AG04450 (cell line): Measurements from ENCODE around the gene FAM83F. TPM values are rescaled to one million over a fixed set of nuclear protein-coding genes. Genes with fewer than 3 reads are reported as not detected.

Source experiments
- CTCF ChIA-PET: fragments of 300-600, 350-600 bp; formaldehyde crosslinking; extraction: SDS; loops from one replicate; lab custom pipeline; 2022; ENCODE audit warnings: antibody characterized with exemption, inconsistent platforms; lab: Charles Lee
- POLR2A ChIA-PET: fragments of 350-600 bp; formaldehyde crosslinking; extraction: SDS; loops from one replicate; lab custom pipeline; 2021; ENCODE audit warnings: antibody characterized with exemption, inconsistent platforms; lab: Yijun Ruan, JAX
- DNase-seq: peaks from one replicate; pipeline ENCODE4 v3.0.0-alpha.2; 2011; ENCODE audit warnings: low read depth, low spot score
- H3K27ac ChIP-seq: one replicate; pipeline ENCODE4 v1.5.1; 2012; ENCODE audit warnings: low read depth, low read length, control low read depth
- H3K27me3 ChIP-seq: one replicate; pipeline ENCODE4 v1.6.0; 2012; ENCODE audit warnings: low read length; ENCODE audit not compliant: control insufficient read depth, insufficient read depth
- H3K4me3 ChIP-seq: 2 replicates; pipeline ENCODE4 v1.5.1; 2011; ENCODE audit warnings: mild to moderate bottlenecking, low read depth, low read length, control low read depth
- H3K9me3 ChIP-seq: 2 replicates; pipeline ENCODE4 v1.5.1; 2012; ENCODE audit warnings: low read length; ENCODE audit not compliant: control insufficient read depth, insufficient read depth
- polyA plus RNA-seq: library from polyadenylated mRNA; depleted of rRNA; stranded (reverse); fragments of >200 nt; gene quantifications from 2 replicates; pipeline ENCODE4 v1.2.3, GENCODE V29; 2011
- TF ChIP-seq, protein P1 (sequence below): IDR thresholded peaks from 2 replicates; pipeline ENCODE4 v1.5.1; 2011; ENCODE audit warnings: low read depth, low read length, control low read depth, inconsistent platforms

FAM83F gene
- polyA plus RNA-seq, 1 experiment = not detected

DNA sequence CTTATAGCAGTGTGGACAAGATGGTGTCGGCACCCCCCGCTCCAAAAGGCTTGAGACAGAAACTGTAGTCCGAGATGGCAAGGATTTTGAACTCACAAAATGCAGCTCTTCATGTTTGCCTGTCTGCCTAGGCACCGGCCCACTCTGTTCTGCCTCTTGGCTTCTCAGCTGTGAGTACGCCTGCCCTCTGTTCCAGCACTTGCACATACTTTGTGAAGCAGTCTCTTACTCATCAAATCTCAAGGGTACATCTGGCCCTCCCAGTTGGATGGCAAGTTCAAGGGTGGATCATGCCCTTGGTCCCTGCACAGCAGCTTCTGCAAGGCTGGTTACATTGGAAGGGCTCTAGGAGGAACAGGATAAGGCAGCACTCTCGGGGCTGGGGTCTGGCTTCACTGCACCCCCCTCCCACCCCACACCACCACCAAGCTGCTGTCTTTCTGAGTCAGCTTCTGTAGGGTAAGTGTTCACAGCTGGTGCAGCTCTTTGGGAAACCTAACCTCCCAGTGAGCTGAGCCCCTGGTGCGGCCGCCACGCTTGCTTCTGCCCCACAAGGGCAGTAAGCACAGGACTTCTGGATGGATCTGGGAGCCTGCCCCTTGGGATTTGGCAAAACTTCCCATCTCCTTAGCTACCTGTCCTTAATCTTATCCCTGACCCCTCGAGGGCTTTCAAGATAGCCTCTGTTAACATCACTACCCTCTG is 37.2 kb downstream of the FAM83F start:
- no peak for DNase-seq
- CTCF ChIA-PET = interaction anchor here (0.6 to 3.4 kb wide), 3 partner anchors 35 to 497 kb away, joined by 3 to 20 read pairs (median 4); no protein-coding TSS in a partner anchor
- POLR2A ChIA-PET = interaction anchor here (1.6 kb wide), 1 partner anchor 12 kb away, joined by 4 read pairs; no protein-coding TSS in a partner anchor

DNA sequence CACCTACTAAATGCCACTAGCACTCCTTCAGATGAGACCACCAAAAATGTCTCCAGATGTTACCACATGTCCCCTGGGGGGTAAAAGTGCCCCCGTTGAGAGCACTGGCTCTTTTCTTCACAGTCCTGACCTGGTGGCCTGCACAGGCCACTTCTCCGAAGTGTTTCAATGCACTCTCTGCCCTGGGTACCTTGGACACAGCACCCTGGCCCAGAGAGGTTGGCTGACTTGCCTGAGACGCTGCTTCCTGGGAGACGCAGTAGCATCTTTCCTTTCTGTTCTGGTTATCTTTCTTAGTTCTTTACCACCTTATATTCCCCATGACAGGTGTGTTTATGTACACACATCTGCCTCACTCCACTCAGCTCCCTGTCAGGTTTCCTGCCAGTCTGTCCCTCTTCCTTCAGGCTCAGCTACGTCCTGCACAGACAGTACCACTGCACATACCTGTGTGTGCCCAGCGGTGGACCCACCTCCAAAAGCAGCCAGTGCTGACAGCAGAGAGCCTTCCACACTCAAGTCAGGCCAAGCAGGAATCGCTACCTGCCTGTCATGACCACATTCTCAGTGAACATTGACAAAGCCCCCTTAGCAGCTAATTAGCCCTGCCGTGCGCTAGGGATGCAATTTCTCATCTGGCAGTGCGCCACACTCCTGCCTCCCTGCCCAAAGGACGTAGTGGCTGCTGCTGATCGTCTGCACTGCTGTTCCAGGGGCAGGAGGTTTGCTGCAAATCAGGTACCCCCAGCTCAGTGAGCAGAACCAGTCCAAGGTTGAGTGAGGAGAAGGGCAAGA is 39.0 kb downstream of the FAM83F start:
- Histone ChIP-seq H3K9me3 (no peaks in the 10 kb centered on the region), H3K27me3 (peaks cover 54% of the 10 kb centered on the region), H3K27ac (no peak overlapping the region), H3K4me3 (no peak overlapping the region)
- ChIA-PET CTCF (interaction anchor here (0.5 to 3.4 kb wide), 3 partner anchors 15 to 499 kb away, joined by 9 to 20 read pairs (median 10); no protein-coding TSS in a partner anchor), POLR2A (no interaction called here)
- TF ChIP-seq, protein P1, sequence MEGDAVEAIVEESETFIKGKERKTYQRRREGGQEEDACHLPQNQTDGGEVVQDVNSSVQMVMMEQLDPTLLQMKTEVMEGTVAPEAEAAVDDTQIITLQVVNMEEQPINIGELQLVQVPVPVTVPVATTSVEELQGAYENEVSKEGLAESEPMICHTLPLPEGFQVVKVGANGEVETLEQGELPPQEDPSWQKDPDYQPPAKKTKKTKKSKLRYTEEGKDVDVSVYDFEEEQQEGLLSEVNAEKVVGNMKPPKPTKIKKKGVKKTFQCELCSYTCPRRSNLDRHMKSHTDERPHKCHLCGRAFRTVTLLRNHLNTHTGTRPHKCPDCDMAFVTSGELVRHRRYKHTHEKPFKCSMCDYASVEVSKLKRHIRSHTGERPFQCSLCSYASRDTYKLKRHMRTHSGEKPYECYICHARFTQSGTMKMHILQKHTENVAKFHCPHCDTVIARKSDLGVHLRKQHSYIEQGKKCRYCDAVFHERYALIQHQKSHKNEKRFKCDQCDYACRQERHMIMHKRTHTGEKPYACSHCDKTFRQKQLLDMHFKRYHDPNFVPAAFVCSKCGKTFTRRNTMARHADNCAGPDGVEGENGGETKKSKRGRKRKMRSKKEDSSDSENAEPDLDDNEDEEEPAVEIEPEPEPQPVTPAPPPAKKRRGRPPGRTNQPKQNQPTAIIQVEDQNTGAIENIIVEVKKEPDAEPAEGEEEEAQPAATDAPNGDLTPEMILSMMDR = no peak
- DNase-seq = no peak

More for the DNA sequence above, 37.2 kb downstream of the FAM83F start:
- Histone ChIP-seq H3K4me3 (no peak overlapping the region), H3K9me3 (no peaks in the 10 kb centered on the region), H3K27me3 (peaks cover 44% of the 10 kb centered on the region), H3K27ac (no peak overlapping the region)
- TF ChIP-seq, protein P1 = no peak

DNA sequence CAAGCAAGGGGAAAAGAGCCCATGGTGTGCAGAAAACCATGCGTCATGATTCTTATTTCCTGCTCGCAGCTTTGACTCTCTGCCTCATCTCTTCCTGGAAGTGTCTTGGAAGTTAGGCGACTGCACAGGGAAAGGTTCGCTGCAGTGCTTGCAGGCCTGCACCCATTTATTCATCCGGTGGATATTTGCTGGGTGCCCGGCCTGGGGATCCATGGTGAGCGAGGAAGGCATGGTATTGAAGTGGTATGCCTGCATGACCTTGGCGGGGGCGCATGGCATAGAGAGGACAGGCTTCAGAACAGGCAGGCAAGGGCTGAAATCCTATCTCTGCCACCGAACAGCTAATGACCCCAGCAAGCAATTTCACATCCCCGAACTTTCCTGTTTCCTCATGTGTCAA is 40.6 kb downstream of the FAM83F start:
- H3K27ac ChIP-seq = no peak overlapping the region
- H3K27me3 ChIP-seq = peaks cover 65% of the 10 kb centered on the region
- no peaks in the 10 kb centered on the region for H3K9me3 ChIP-seq
- H3K4me3 ChIP-seq = no peak overlapping the region
- no peak for DNase-seq
- ChIA-PET POLR2A (interaction anchor here (1.2 kb wide), 1 partner anchor 311 kb away, joined by 3 read pairs; the partner anchor contains the start of gene ADSL), CTCF (interaction anchor here (1.0 to 6.2 kb wide), 5 partner anchors 9 to 506 kb away, joined by 3 to 57 read pairs (median 12); no protein-coding TSS in a partner anchor)
- TF ChIP-seq, protein P1 = no peak

DNA sequence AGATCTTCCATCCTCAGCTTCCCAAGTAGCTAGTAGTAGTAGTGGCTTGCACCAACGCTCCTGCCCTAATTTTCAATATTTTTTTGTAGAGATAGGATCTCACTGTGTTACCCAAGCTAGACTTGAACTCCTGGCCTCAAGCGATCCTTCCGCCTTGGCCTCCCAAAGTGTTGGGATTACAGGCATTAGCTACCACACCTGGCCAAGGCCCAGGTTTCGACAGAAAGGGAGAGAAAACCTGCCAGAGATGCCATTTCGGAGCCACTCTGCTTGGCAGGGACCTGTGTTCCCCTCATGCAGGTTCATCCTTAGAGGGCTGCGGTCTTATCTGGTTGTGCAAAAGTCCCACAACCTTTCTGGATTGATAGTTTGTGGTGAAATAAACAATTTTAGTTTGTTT is 41.4 kb downstream of the FAM83F start:
- no peak overlapping the region for H3K27ac ChIP-seq
- DNase-seq = no peak
- H3K4me3 ChIP-seq = no peak overlapping the region
- TF ChIP-seq, protein P1 = no peak
- H3K9me3 ChIP-seq = no peaks in the 10 kb centered on the region
- H3K27me3 ChIP-seq = peaks cover 68% of the 10 kb centered on the region
- ChIA-PET POLR2A (interaction anchor here (1.2 kb wide), 1 partner anchor 311 kb away, joined by 3 read pairs; the partner anchor contains the start of gene ADSL), CTCF (interaction anchor here (0.5 to 6.2 kb wide), 10 partner anchors 8 to 1290 kb away, joined by 3 to 57 read pairs (median 4); no protein-coding TSS in a partner anchor)
